NCI-H82 treated with DMSO at 0.1 percent for 48 hours (cell line): ENCODE data around the gene PTGR3.
A peak's percentile ranks its signal among the peaks of the same experiment; 100 is the strongest.

Experiments
- DNase-seq: peaks from one replicate; lab custom pipeline; 2025; ENCODE audit not compliant: unreplicated experiment; lab: John Stamatoyannopoulos, UW

The PTGR3 gene

DNA sequence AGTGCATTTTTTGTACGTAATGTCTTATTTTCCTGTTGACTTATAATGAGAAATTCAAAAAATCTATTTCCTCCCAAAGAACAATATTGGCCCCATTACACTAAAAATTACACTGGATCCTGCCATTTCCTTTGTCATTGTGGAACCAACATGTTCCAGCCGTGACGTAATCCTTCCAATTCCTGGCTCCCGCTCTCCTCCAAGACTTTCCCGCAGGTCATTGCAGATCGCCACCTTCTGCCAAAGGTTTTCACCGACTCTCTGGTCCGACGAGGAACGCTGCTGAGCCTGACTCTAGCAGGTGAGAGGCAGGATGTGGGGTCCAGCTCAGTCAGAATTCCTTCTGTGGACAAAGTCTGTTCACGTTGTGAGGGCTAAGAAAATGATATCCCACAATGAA, 38.0 kb downstream of the PTGR3 start:
- DNase-seq, result no peak

DNA sequence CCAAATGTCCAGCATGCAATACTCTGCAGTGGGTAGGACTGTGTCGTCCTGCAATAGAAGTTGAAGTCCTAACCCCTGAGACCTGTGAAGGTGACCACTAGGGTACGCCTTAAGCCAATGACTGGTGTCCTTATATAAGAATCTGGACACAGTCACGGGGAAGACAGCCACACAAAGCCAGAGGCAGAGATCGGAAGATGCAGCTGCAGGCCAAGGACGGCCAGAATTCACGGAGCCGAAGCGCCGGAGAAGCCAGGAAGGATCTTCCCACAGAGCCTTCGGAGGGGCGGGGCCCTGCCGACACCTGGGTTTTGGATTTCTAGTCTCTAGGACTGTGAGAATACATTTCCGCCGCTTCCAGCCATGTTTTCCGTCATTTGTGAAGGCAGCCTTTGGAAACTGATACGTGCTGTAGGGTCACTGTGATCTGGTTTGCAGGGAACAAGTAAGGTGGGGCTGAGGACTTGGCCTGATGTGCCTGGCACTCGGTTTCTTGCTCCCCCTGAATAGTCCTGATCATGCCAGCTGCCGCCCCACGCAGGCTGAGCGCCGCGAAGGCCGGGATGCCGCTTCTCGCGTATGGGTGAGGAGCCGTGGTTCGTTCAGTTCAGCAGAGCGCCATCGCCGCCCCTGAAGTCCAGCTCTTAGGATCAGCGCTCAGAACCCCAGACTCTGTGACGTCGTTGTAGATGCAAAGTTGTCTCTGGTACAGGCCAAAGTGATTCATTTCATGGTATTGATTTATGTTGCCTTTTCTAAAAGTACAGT, 38.7 kb downstream of the PTGR3 start:
- no peak for DNase-seq

DNA sequence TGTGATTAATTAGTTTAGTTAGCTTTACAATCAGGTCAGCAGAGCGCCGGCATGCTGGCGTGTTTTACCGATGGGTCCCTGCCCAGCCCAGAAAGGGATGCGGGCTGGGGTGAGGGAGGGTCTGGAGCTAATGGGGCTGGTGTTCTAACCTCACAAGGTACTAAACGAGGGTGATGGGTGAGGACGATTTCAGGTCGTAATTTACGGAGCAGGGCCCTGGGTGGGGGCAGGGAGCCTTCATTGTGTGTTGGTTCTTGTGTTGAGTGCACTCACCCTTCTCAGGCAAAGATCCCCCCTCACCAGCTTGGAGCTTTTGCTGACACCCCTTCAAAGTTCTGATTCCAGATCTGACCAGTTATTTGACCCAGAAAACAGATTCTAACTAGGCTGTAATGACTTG, 39.5 kb downstream of the PTGR3 start:
- DNase-seq, result no peak

DNA sequence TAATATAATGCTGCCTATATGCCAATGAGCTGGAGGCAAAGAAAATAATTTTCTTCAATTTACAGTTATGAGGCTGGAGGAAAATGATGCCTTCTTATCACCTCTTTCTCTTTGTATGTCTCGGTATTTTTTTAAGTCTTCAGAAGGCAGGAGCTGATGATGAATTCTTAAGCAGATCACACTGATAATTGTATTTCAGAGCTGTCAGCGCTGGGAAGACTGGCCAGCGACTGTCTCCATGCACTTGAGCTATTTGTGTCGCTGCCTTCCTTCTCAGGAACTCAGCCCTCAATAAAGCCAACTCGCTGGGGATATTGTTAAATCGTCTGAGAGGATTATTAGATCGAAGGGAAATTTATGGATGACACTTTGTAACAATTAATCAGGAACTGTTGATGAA, 40.3 kb downstream of the PTGR3 start:
- DNase-seq, result peak; percentile 32

DNA sequence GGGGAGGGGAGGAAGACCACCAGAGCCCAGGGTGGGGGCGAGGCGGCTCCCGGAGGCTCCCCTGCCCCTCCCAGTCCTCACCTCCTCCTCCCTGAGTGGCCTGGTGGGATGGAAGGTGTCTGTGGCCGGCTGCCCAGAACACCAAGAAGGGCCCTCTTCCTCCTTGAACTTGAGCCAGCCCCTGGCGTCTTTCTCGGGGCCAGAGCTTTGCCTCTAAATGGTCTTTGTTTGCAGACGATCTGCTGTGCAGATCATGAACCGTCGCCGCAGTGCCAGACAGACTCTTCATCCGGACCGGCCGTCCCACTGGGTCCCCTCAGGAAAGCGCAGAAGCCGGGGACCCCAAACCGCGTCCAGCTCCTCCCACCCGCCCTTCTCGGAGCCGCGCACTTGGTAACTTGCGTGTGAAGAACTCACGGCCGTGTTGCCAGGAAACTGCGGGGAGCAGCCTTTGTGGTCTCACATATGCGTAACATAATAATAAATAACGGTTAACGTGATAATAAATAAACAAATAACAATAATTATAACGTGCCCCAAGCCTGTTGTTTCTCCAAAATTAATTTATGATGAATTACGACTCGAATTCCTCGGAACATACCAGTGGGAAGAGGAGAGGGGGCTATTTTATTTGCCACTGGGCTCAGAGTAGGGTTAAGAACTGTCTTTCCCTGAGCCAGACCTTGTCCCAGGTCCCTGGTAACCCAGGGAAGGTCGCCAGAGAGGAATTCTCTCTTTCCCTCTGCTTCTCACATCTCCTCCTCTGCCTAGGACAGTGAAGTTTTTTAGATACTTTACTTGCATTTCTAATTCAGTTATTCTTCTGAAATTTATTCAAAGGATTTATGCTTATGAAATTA, 41.0 kb downstream of the PTGR3 start:
- DNase-seq, result no peak

DNA sequence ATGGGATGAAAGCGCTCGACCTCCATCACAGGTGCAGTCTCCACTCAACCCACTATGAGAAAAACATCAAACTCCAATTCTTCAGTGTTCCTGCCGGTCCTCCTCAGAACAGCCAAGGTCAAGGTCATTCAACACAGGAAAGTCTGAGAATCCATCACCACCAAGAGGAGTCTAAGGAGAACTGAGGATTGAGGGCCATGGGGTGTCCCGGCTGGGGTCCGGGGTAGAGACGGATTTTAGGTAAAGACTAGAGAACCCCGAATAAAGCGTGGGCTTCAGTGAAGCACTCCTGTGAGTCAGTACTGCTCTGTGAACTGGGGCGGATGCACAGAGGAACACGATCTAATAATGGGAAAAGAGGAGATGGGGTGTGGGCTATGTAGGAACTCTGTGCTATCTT, 41.8 kb downstream of the PTGR3 start:
- DNase-seq, result no peak

DNA sequence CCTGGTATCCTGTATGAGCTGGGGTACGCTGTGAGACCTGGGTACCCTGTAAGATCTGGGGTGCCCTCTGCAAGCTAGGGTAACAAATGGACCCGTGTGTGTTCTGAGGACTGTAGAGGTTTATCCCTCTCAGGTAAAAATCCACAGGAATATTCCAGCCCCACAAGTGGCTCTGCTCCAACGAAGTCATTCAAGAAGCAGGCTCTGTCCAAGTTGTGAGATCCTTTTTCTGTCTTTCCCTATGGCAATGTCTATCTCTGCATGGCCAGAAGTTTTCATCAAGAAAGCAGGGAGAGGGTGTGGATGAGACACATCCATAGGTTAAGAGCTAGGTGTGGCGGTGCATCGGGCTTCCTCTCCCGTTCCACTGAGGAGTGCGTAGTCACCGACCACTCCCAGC, 43.0 kb downstream of the PTGR3 start:
- DNase-seq, result no peak

DNA sequence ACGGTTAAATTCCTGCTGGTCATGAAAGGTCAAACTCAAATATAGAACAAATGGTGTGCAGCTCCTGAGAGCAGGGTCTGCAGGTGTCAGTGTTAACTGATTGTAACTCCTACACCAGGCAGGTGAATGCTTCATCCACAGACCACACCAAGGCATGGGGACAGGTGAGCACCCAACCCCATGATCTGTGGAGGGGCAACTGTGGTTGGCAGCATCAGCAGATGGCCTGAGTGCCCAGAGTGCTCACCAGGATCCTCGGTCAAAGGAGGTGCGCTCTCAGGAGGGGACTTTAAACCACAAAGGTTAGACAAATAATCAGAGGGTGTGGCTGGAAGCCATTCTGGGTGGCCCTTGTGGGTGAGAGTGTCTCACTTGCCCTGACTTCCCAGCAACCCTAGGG, 44.5 kb downstream of the PTGR3 start:
- no peak for DNase-seq

DNA sequence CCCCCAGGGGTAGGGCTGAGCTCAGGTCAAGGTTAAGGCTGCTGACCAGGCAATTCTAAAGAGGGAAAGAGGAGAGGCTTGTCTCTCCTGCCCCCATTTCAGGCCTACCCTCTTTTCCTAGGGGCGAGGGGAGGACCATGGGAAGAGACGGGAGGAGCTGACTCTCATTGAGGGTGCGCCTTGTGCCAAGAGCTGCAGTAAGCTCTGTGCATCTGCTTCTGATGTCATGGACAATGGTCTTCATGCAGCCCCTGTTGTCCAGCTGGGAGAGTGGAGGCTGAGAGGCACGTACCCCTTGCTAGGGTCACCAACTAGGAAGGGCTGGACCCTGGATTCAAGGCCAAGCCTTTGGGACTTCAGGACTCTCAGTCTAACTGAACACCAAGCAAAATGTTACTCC, 45.2 kb downstream of the PTGR3 start:
- no peak for DNase-seq

DNA sequence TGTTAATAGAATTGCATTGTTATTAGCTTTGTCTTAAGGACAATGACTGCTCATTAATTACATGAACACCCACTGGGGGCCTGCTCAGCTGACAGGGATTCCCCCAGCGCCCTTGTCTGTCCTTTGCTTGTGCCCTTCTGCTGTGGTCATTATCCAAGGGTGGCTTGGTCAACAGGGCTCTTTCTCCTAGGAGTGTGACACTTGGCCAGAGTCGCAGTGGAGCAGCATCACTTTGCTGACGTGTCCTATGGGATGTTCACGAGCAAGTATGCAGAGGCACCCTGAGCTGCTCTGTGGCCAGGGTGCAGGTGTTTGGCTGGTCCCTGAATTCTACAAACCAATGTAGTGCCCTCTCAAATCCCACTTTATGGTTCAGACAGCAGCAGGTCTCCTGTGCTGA, 46.0 kb downstream of the PTGR3 start:
- DNase-seq, result no peak

DNA sequence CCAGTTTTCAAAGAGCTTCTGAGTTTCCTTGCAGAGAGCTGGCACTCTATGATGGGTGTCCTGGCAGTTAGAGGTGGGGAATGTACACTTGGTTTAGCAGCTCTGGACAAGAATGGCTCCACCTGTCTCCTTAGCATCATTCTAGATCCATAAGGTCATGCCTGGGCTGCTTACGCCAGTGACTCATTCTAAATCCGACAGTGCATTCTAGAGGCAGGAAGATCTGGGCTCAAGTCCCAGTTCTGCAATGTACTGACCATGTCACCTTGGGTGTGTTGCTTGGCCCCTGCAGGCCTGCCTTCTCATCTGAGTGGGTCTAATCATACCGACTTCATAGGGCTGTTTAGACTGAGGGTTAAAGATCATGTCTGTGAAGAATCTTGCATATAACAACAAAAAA, 46.5 kb downstream of the PTGR3 start:
- DNase-seq, result no peak

DNA sequence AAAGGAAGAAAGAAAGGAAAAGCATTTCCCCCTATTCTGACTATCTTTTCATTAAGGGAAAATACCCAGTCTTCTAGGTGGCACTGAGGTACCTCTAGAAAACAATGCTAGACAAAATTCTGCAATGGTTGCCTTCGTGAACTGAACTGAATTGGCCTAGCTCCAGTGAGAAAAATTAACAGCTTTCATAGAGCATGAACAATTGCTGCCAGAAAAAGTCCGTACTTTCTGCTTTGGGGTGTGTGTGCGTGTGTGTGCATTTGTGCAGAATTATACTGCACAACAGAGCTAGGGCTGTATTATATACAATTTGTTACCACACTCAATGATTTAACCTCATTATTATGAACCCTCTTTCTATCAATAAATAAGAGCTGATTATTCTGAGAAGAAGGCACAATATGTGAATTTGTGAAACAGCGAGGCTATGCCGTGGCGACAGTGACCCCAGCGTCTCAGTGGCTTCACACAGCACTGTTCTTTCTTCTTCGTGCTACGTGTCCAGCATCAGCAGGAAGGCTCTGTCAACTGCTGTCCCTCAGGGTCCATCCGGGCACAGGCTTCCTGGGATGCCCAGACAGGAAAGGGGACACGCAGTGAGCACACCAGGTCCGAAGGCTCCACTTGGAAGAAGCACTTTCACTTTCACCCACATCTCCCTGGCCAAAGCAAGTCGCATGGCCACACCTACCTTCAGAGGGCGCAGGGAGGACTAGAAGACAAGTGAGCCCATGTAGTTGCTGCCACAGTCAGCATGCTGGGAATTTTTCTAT, 47.5 kb downstream of the PTGR3 start:
- DNase-seq, result no peak

DNA sequence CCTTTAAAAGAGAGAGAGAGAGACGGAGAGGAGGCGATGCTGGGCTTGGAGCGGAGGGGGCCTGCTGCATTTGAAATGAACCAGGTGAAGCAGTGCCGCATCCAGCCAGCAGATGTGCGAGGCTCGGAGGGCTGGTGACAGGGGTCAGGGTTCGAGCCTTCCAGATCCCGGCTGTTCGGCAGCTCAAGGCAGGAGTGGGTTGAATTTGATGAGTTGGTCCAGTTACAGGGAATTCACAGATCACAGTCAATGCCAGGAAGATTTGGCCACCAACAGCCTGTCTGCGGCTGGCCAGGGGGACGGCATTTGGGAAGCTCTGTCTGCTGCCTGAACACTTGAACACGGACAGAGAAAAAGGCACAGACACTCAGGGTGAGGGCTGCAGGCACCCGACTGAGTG, 48.6 kb downstream of the PTGR3 start:
- no peak for DNase-seq

DNA sequence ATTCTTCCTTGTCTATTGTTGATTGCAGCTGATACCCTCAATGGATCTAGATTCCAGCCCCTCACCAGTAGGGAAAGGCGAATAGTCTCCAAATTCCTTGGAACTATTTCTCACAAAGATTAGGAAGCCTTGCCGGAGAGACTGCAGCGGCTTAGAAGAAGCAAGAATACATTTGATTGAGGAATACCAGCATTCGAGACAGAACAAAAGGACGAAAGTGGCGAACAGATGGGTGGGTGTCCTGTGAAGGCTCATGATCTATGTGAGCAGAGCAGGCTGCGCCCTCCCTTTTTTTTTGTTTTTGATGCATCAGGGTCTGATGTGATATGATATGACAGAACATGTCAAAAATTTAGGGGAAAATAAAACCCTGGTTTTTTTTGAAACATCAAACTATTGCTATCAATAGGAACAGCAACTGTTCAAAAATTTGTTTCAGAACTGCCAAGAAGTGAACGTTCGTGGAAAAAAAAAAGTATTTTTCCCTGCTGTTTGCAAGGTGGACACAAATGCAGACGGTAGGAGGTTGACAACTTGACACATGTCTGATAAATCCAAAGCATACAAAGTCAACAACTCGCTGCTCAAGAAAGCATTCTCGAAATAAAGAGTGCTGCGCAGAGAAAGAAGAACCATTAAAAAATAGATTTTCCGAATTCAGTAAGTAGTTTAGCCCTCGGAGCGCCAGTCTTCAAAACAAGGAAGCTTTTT, 49.1 kb downstream of the PTGR3 start:
- DNase-seq, result no peak

DNA sequence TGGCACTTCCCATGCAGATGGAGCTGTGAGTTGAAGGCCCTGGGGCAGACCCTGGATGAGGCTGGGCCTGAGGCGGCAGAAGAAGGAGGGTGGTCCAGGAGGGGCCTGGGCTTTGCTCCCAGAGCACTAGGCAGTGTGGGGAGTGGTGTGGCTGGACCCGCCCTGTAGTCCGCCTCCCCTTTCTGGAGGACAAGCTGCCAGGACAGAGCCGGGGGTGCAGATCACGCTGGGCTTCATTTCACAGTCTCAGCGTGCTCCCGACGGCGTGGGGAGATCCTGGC, 49.8 kb downstream of the PTGR3 start:
- DNase-seq, result no peak
